ENCODE measurements around the gene FHIT. TPM values are rescaled to one million over a fixed set of nuclear protein-coding genes. Genes with fewer than 3 reads are reported as not detected.

The FHIT gene
- total and polyA plus RNA-seq, 2 of the 4 experiments (the other 2 are of a cell fraction) = 0.07 TPM; not detected in 1

DNA sequence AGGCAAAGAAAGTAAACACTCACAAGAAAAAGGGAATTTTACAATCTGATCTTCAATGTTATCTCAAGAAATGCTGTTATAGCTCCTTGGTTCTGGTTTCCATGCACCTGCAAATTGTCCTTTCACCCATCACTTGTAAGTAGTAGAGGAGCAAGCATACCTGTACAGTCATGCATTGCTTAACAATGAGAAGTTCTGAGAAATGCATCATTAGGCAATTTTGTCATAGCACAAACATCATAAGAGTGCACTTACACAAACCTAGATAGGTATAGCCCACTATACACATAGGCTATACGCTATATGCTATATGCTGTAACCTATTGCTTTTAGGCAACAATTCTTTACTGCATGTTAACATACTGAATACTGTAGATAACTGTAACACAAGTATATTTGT, 672.3 kb downstream of the FHIT start:
- Histone ChIP-seq H2AK9ac (replicated peaks; ENCODE audit: low read depth, low read length, poor library complexity) (no peak overlapping the region), H4K91ac (ENCODE audit: insufficient read depth, low read depth, low read length) (no peak overlapping the region), H3K9me3 (ENCODE audit: control insufficient read depth, insufficient read depth, low read length) (no peaks in the 10 kb centered on the region), H3K4me2 (ENCODE audit: low read depth, low read length) (no peak overlapping the region), H3K27me3 (ENCODE audit: control insufficient read depth, insufficient read depth, low read length) (no peaks in the 10 kb centered on the region), H3K18ac (ENCODE audit: low read depth, low read length) (no peak overlapping the region), H2BK120ac (ENCODE audit: low read depth, low read length) (no peak overlapping the region), H3K56ac (ENCODE audit: extremely low read depth, insufficient read depth, low read length) (no peak overlapping the region), H3K9ac (ENCODE audit: low read depth, low read length) (no peak overlapping the region), H3K14ac (replicated peaks; ENCODE audit: low read depth, low read length) (no peak overlapping the region), H2BK15ac (ENCODE audit: low read depth, low read length) (no peak overlapping the region), H3K23ac (ENCODE audit: low read depth, low read length) (no peak overlapping the region), H3K36me3 (ENCODE audit: control insufficient read depth, insufficient read depth, low read length) (no peaks in the 10 kb centered on the region), H3K4ac (ENCODE audit: low read depth, low read length) (no peak overlapping the region), H4K8ac (ENCODE audit: low read depth in 2 of 2, low read length in 2 of 2) (no peak overlapping the region), H2BK20ac (ENCODE audit: low read depth, low read length) (no peak overlapping the region), H3K4me3 (ENCODE audit: insufficient read depth, low read depth, low read length) (no peak overlapping the region), H3K9me1 (ENCODE audit: insufficient read depth, low read length) (no peaks in the 10 kb centered on the region), H4K5ac (ENCODE audit: low read depth, low read length) (no peak overlapping the region), H3K4me1 (ENCODE audit: control insufficient read depth, insufficient read depth, low read length) (peaks cover 2% of the 10 kb centered on the region; the same call in 1 of the 2 replicates), H3K27ac (ENCODE audit: insufficient read depth, low read length) (no peak overlapping the region), H2BK5ac (ENCODE audit: low read depth, low read length, poor library complexity, severe bottlenecking) (no peak overlapping the region), H3K79me1 (ENCODE audit: low read depth in 1 of 2, low read length in 2 of 2) (no peaks in the 10 kb centered on the region), H2AFZ (replicated peaks; ENCODE audit: low read length, poor library complexity) (no peak overlapping the region), H2AK5ac (ENCODE audit: low read depth, low read length) (no peak overlapping the region), H4K20me1 (ENCODE audit: insufficient read depth, low read length) (no peaks in the 10 kb centered on the region)
- CTCF ChIA-PET = no interaction called here
- intact Hi-C loops (cut with micrococcal nuclease) (loop anchor here (10.0 kb wide), 1 partner anchor 1004 kb away; no protein-coding TSS in a partner anchor), dilution Hi-C loops (cut with HindIII; ENCODE audit: low sequenced_read_pairs, unreplicated experiment) (no loop called here), in situ Hi-C loops (cut with MboI; ENCODE audit: low sequenced_read_pairs) (no loop called here)
- 0 out of 2 replicates have a peak, but pooled peaks have one; percentile 4 for TF ChIP-seq CEBPB (IDR thresholded peaks at IDR 0.05; ENCODE audit: low read depth, low read length)
- TF ChIP-seq, protein P1, sequence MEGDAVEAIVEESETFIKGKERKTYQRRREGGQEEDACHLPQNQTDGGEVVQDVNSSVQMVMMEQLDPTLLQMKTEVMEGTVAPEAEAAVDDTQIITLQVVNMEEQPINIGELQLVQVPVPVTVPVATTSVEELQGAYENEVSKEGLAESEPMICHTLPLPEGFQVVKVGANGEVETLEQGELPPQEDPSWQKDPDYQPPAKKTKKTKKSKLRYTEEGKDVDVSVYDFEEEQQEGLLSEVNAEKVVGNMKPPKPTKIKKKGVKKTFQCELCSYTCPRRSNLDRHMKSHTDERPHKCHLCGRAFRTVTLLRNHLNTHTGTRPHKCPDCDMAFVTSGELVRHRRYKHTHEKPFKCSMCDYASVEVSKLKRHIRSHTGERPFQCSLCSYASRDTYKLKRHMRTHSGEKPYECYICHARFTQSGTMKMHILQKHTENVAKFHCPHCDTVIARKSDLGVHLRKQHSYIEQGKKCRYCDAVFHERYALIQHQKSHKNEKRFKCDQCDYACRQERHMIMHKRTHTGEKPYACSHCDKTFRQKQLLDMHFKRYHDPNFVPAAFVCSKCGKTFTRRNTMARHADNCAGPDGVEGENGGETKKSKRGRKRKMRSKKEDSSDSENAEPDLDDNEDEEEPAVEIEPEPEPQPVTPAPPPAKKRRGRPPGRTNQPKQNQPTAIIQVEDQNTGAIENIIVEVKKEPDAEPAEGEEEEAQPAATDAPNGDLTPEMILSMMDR (conservative IDR thresholded peaks at IDR 0.05; ENCODE audit: low read depth, low read length) = no peak
- ATAC-seq (ENCODE audit: low read depth) = no peak
- POLR2A ChIA-PET (ENCODE audit: unreplicated experiment) = no interaction called here
- DNase-seq = no peak
- no TSS peak for BruUV-seq (replicated peaks)
- WGBS, 2 experiments (ENCODE audit: extremely low coverage in 2 of 2, insufficient read length in 1 of 2) = no CpG with 5 or more reads among the region's 1 CpG
